GM10248 (cell line): Measurements from ENCODE around the gene GRIK4.

Experiments
- CTCF ChIA-PET: fragments of 300-600 bp; sonication (Branson Sonifier 250); formaldehyde crosslinking; extraction: SDS; loops from one replicate; lab custom pipeline; 2021; ENCODE audit warnings: antibody characterized with exemption; lab: Yijun Ruan, JAX
- POLR2A ChIA-PET: fragments of 350-650 bp; sonication (Branson Sonifier 250); formaldehyde crosslinking; extraction: SDS; loops from one replicate; lab custom pipeline; 2020; ENCODE audit warnings: antibody characterized with exemption; lab: Yijun Ruan, JAX
- DNase-seq: peaks from one replicate; pipeline ENCODE4 v3.0.0; 2012; ENCODE audit errors: extremely low spot score
- TF ChIP-seq, protein P1 (sequence below): IDR thresholded peaks from 2 replicates; pipeline ENCODE4 v1.5.1; 2012; ENCODE audit warnings: mild to moderate bottlenecking, low read depth; ENCODE audit errors: extremely low read depth, missing control alignments, control extremely low read depth

Gene GRIK4

DNA sequence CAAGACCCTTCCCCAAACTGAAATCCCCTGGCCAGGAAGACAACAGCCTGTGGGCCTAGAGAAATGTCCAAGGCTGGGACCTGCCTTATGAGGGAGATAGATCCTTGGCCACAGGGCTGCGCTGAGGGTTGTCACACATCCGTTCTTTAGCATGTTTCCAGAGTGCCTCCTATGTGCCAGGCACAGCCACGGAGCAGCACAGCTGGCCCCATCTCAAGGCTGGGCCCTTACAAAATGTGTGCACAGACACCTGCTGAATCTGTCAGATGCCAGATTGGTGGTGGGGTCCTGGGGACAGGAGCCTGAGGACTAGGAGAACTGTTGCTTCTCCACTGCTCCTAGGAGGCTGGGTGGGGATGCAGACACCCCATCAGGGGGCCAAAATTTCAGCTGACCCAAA, 11.2 kb downstream of the GRIK4 start:
- ChIA-PET POLR2A (no interaction called here), CTCF (no interaction called here)

DNA sequence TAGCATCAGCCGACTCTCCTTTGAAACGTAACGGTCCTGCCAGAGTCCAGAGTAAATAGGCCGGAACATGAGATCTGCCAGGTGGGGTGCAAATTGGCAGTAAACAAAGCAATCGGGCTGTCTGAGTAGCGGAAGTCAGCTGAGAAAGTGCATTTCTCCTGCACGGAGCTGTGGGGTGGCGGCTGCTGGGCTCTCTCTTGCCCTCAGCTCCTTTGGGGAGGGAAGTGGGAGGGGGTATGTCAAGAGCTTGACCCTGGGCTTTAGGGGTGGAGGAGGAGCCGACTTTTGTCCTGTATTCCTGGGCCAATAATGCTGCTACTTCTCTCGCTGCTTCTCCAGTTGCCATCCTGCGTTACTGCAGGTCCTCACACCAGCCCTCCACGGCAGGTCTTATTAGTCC, 11.6 kb downstream of the GRIK4 start:
- TF ChIP-seq, protein P1, sequence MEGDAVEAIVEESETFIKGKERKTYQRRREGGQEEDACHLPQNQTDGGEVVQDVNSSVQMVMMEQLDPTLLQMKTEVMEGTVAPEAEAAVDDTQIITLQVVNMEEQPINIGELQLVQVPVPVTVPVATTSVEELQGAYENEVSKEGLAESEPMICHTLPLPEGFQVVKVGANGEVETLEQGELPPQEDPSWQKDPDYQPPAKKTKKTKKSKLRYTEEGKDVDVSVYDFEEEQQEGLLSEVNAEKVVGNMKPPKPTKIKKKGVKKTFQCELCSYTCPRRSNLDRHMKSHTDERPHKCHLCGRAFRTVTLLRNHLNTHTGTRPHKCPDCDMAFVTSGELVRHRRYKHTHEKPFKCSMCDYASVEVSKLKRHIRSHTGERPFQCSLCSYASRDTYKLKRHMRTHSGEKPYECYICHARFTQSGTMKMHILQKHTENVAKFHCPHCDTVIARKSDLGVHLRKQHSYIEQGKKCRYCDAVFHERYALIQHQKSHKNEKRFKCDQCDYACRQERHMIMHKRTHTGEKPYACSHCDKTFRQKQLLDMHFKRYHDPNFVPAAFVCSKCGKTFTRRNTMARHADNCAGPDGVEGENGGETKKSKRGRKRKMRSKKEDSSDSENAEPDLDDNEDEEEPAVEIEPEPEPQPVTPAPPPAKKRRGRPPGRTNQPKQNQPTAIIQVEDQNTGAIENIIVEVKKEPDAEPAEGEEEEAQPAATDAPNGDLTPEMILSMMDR: no peak
- ChIA-PET CTCF (no interaction called here), POLR2A (no interaction called here)
- no peak for DNase-seq

More for the DNA sequence above, 11.2 kb downstream of the GRIK4 start:
- DNase-seq: no peak
- TF ChIP-seq, protein P1: no peak

DNA sequence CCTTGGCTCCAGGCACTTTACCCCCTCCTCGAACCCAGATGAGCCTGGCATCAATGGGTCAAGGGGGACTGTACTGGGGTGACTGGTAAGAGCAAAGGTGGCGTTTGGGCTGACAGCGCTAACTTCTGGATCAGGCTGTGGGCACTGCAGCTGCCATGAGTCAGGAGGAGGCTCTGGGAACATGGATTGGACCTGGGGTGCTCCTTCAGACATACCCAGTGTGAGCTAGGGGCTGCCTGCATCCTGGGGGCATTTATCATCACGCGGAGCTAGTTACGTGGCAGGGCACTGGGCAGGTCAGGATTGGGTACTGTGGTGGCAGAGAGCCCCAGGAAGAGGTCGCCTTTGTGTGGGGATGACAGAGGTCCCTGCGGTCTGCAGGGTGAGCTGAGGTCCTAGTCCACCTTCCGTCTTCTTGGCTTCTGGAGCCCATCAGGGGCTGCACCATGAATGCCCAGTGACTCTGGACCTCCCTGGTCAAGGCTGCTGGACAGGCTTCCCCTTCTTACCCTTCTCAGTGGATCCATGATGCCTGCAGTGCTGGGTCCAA, 13.1 kb downstream of the GRIK4 start:
- TF ChIP-seq, protein P1: no peak
- POLR2A ChIA-PET: no interaction called here
- CTCF ChIA-PET: interaction anchor here (0.8 kb wide), 1 partner anchor 45 kb away, joined by 3 read pairs; no protein-coding TSS in a partner anchor

DNA sequence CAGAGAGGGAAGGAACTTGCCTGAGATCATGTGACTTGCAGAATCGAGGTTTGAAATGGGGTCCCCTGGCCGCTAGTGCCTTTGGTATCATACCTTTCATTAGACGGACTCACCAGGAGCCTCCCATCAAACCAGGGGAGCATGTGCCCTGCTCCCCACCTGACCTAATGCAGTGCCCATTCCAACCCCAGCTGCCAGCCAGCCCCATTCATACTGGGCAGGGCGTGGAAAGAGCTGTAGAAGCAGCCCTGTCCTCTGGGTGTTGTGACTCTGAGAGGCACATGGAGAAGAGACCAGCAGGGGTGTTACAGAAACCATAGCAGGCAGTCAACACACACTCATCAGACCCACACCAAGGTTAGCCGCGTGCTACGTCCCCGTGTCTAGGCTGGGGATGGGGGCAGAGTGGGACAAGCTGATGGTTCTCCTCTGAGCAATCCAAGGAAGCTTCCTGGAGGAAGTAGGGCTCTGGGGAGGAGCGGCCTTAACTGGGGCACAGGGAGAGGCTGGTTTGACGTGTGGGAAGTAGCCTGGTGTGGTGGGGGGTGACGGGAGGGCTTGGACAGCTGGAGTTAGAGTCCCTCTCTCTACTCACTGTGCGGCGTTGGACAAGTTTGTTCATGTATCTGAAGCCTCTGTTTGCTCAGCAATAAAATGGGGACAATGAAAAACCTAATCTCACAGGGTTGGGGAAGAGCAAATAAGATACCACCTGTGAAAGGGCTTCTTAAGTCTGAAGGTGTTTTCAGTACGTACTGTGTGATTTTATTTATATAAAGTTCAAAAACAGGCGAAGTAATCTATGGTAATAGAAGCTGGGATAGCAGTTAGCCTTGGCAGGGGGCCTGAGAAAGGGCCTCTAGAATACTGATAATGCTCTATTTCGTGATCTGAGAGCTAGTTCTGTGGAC, 14.0 kb downstream of the GRIK4 start:
- POLR2A ChIA-PET: no interaction called here
- CTCF ChIA-PET: interaction anchor here (0.8 to 1.6 kb wide), 2 partner anchors 14 to 44 kb away, joined by 3 read pairs; partner anchors contain the start of gene GRIK4
- DNase-seq: no peak
- TF ChIP-seq, protein P1: no peak

More for the DNA sequence above, 13.1 kb downstream of the GRIK4 start:
- DNase-seq: no peak

DNA sequence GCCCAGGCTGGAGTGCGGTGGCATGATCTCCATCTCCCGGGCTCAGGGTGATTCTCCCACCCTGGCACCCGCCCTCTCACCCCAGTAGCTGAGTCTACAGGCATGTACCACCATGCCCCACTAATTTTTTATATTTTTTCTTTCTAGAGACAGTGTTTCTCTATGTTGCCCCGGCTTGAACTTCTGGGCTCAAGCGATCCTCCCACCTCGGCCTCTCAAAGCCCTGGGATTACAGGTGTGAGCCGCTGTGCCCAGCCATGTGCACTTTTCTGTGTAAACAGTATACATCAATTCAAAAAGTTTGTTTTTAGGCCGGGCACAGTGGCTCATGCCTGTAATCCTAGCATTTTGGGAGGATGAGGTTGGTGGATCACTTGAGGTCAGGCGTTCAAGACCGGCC, 14.7 kb downstream of the GRIK4 start:
- POLR2A ChIA-PET: no interaction called here
- no peak for DNase-seq
- CTCF ChIA-PET: interaction anchor here (1.6 kb wide), 1 partner anchor 15 kb away, joined by 3 read pairs; the partner anchor contains the start of gene GRIK4
- TF ChIP-seq, protein P1: no peak

DNA sequence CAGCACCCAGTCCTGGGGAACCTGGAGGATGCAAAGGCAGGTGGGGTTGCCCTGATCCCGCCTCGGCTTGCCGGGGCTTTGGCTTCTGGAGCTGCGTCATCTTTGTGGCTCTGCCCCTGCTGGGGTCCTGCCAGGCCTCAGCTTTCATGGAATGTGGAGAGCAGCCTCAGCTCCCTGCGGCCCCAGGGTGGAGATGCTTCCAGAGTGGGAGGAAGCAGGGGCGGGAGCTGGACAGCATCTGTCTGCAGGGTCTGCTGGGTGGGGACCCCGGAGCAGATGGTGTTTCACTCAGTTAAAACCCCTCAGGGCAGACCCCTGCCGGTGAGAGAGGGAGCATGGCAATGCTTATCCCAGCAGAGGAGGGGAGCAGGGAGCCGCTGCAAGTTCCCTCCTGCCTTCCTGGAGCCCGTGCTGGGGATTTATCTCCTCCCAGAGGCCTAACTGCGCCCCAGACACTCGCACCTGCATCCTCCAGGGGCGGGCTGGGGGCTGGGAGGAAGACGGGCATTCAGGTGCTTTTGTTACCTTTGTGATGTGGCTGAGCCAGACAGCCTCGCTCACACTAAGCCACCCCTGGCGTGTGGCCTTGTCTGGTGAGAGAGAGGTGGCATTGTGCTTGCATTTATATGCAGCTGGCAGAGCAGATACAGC, 15.7 kb downstream of the GRIK4 start:
- POLR2A ChIA-PET: no interaction called here
- TF ChIP-seq, protein P1: no peak
- DNase-seq: no peak
- CTCF ChIA-PET: interaction anchor here (1.6 kb wide), 1 partner anchor 16 kb away, joined by 3 read pairs; the partner anchor contains the start of gene GRIK4
